NCI-H345 (cell line): ENCODE results near the gene DSE.

Experiments used
- DNase-seq: peaks from one replicate; lab custom pipeline; 2025; lab: John Stamatoyannopoulos, UW

The DSE gene

DNA sequence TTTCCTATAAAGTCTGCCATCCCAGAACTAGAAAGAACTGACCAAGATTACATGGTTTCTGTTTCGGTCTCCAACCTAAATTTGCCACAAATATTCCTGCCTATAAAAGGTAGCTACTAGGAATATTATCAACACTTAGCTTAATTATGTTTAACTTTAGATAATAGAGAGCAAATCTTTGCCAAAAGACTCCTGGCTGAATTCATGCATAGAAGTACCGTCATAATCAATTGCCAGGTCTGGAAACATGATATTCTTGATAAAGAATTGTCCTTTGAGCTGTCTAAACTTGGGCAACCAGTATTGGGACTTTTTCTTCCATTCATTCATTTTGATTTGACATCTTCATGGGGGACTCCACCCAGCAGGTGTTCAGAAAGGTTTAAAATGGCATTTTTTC lies 112.9 kb downstream of the DSE start:
- DNase-seq = no peak

DNA sequence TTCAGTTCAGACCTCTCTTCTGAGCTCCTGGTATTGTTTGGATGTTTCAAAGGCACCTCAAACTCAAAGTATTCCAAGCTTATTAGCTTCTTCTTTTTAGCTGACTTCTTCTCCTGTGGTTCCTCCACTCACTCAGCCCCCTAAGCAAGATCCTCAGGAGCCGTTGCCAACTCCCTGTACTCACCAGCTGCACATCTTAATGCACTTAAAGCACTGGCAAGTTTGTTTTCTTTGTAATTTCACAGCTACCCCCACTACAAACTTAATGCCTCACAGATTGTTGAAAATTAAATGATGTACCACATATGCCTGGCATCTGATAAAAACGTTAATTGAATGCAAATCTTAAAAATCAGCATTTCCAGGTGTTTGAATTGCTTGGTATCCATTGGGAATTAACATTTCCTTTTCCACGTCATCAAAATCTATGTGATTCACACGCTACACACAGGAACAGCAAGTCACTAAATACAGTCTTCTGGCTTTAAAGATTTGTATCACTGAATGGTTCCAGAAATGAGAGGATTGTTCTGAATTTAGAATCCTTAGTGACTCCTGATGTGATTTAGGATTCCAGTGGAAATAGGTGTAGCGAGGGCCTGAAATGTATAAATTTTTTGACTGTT lies 114.9 kb downstream of the DSE start:
- DNase-seq = no peak

DNA sequence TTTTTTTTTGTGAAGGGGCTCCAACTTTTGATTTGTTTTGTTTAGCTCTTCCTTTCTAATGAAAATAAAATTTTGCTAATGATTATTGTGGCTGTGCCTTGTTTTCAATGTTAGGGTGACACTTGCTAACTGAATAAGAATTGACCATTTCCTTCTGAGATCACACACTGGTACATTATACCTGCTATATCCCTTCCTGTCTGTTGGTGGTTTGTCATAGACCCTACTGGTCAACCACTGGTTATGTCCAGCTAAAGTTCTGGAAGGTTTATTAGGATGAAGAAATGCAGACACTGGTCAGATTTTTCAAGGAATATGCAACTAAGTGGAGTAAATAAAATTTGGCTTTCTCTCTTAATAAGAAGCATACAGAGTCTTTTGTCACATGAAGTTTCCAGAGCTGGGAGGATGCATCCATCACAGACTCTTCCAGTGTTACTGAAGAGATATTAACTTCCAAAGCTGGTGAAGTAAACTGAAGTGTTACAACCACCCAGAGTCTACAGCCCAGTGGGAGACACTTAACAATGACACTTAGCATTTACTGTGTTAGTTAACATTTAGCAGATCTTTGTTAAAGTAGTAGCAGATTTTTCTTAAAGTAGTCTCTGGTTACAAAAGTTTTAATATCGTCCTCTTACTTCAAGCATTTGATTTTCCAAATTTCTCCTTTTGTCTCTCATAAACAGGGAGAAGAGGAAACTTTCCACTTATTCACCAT lies 121.0 kb downstream of the DSE start:
- DNase-seq = no peak

DNA sequence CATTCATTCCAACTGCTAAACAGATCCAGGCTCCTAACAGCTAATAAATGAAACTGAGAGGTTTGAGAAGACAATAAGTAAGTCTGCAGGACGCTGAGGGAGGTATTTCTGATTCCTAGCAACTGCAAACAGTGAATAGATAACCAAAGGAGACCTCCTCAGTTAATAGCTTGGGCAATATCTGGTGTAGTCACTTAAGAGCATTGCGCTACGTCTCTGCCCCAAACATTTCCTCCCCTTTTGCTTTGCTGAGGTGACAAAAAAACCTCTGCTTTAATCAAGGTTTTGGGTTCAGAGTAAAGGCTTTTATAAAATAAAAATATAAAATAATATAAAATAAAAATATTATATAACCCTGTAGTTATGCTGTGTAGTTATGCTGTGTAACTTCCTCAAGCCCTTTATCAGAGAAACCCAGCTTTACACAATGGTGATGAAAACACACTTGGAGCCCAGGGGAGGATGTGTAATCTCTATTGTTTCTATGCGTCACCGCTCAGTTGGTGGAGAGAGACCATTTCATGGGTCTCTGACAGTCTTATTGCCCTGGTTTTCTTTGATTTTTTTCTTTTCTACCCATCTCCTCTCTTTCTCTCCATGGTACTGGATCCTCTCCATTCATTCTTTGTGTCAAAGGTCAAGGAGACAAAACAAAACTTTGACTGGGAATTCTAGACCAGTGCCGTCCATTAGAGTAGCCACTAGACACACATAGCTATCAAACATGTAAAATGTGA lies 121.8 kb downstream of the DSE start:
- no peak for DNase-seq
